ENCODE data around the gene FIGNL2. TPM values are rescaled to one million over a fixed set of nuclear protein-coding genes. Genes with fewer than 3 reads are reported as not detected.
A peak's percentile ranks its signal among the peaks of the same experiment; 100 is the strongest.
"Not testable (repeated sequence)": the region's sequence is repeated elsewhere in the genome, so short reads cannot be mapped to it uniquely, and the experiment has no call there.

FIGNL2 gene
- total and polyA plus RNA-seq, 7 donors: 0.01 to 0.20 (median 0.17) TPM

DNA sequence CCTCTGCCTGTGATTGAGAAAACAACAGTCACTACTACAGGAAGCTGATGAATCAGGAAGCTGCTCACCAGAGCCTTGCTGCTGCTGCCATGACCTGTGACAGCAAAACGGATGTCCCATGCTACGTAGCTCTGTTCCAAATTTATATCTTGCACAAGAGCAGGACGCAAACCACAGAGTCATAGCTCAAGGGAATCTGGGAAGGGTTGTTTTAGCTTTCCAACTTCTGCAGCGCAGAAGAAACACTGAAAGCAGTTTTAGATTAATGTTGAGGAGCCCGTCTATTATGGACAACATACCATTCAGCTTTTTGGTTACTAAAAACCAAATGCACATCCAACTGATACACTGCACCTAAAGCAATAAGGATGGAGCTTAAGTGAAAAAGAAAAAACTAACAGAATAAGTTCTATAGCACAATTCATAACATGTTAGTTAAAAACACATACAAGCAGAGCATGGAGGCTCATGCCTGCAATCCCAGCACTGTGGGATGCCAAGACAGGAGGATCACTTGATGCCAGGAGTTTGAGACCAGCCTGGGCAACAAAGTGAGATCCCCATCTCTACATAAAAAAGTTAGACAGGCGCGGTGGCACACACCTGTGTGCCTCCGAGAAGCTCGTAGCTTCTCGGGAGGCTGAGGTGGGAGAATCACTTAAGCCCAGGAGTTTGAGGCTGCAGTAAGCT is 37.6 kb upstream of the FIGNL2 start:
- Histone ChIP-seq H3K27me3 (ENCODE audit: insufficient read depth in 3 of 3, low read length in 2 of 3) (peaks cover 0 to 18% (median 0%) of the 10 kb centered on the region in 3 donors), H3K9me3 (no peaks in the 10 kb centered on the region), H3K4me3 (peak overlapping the region; percentile 3), H3K27ac (peak overlapping the region; percentile 54), H3K4me1 (peaks cover 12% of the 10 kb centered on the region), H3K36me3 (ENCODE audit: insufficient read depth in 1 of 2, low read depth in 1 of 2) (no peaks in the 10 kb centered on the region)
- TF ChIP-seq, protein P1, sequence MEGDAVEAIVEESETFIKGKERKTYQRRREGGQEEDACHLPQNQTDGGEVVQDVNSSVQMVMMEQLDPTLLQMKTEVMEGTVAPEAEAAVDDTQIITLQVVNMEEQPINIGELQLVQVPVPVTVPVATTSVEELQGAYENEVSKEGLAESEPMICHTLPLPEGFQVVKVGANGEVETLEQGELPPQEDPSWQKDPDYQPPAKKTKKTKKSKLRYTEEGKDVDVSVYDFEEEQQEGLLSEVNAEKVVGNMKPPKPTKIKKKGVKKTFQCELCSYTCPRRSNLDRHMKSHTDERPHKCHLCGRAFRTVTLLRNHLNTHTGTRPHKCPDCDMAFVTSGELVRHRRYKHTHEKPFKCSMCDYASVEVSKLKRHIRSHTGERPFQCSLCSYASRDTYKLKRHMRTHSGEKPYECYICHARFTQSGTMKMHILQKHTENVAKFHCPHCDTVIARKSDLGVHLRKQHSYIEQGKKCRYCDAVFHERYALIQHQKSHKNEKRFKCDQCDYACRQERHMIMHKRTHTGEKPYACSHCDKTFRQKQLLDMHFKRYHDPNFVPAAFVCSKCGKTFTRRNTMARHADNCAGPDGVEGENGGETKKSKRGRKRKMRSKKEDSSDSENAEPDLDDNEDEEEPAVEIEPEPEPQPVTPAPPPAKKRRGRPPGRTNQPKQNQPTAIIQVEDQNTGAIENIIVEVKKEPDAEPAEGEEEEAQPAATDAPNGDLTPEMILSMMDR (IDR thresholded peaks at IDR 0.05): no peak
- intact Hi-C loops (cut with DNase I): no loop called here
- peak; percentile 88 to 94 (median 90) for ATAC-seq
- WGBS, 3 donors: 56 to 58% (median 57%) methylated on average over 10 of the region's 10 CpGs
- DNase-seq: peak; percentile 70 to 86

DNA sequence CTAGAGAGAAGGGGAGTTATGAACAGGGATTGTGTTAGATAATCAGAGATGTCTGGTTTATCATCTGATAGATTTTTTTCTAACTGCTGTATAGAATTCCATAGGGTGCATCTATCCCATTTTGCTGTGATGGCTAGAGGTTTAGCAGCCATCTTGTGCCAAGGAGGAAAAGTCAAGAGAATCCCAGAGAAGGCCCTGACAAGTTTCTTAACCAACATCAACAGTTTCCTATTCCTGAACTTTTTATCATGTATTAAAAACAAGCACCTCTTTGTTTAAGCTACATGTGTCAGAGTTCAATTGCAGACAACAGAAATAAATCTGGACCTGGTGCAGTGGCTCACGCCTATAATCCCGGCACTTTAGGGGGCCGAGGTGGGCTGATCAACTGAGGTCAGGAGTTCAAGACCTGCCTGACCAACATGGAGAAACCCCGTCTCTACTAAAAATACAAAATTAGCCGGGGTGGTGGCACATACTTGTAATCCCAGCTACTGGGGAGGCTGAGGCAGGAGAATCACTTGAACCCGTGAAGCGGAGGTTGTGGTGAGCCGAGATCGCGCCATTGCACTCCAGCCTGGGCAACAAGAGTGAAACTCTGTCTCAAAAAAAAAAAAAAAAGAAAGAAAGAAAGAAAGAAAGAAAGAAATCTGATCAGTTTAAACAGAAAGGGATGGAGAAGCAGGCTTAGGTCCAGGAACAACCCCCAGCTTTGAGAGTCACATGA is 36.9 kb upstream of the FIGNL2 start:
- H3K36me3 ChIP-seq (ENCODE audit: insufficient read depth in 1 of 2, low read depth in 1 of 2); DNase-seq; intact Hi-C loops (cut with DNase I); H3K9me3 ChIP-seq; H3K4me3 ChIP-seq; ATAC-seq: not testable (repeated sequence)
- H3K27ac ChIP-seq: peak overlapping the region; percentile 57
- peaks cover 0 to 18% (median 0%) of the 10 kb centered on the region in 3 donors for H3K27me3 ChIP-seq (ENCODE audit: insufficient read depth in 3 of 3, low read length in 2 of 3)
- H3K4me1 ChIP-seq: peaks cover 12% of the 10 kb centered on the region
- 73 to 79% (median 78%) methylated on average over 10 of the region's 10 CpGs for WGBS, 3 donors

DNA sequence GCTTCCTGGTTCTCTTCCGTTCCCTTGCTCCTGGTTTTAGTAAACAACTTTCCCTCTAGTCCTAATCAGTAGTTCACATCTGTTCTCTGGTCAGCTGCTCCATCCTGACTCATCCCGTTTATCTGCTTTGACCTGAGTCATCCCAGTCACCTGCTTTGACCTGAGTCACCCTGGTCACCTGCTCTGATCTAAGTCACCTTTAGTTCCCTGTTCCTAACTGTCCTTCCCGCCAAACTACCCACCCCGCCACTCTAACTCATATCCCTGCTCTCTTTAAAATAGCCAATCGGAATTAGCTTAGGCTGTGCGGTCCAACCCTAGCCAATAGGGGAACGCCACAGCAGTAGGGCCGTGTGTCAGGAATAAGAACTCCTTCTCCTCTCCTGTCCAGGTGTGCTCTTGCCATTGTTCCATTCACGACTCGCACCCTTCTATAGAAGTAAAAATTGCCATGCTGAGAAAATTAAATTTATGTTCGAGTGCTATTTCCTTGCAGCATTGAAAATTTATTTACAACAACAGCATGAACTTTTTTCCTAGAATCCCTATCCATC is 36.2 kb upstream of the FIGNL2 start:
- H3K27me3 ChIP-seq (ENCODE audit: insufficient read depth in 3 of 3, low read length in 2 of 3): peaks cover 0 to 18% (median 0%) of the 10 kb centered on the region in 3 donors
- TF ChIP-seq, protein P1 (IDR thresholded peaks at IDR 0.05): no peak
- ATAC-seq (no peak), DNase-seq (no peak)
- no peaks in the 10 kb centered on the region for H3K36me3 ChIP-seq (ENCODE audit: insufficient read depth in 1 of 2, low read depth in 1 of 2)
- no peaks in the 10 kb centered on the region for H3K9me3 ChIP-seq
- no peak overlapping the region for H3K4me3 ChIP-seq
- intact Hi-C loops (cut with DNase I): no loop called here
- WGBS, 3 donors: 80 to 83% (median 83%) methylated on average over 11 of the region's 11 CpGs
- H3K4me1 ChIP-seq: peaks cover 12% of the 10 kb centered on the region
- no peak overlapping the region for H3K27ac ChIP-seq

DNA sequence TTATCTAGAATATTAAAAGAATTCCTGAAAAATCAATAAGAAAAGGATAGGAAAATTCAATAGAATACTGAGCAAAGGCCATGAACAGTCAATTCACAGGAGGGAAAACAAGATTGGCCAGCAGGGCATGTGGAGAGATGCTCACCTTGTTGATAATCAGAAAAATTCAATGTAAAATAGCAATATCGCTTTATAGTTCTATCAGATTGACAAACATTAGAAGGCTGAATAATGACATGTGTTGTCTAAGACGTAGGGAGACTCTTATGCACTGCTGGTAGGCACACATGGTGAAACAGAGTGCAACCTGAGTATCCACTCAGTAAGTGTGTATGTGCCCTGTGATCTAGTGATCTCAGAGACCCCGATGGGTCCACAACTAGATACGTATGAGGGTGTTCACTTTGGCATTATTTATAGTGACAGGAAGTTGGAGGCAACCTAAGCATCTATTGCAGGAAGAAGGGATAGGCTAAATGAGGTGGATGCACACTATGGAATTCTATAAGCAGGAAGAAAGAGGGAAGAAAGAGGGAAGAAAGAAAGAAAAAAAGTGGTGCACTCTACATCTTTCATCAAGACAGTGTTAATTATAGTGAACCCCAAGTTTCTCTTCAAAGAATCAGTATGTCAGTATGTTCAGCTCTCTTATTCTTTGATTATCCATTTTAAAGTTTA is 35.6 kb upstream of the FIGNL2 start:
- TF ChIP-seq, protein P1 (IDR thresholded peaks at IDR 0.05): no peak
- 61 to 74% (median 72%) methylated on average over 4 of the region's 4 CpGs for WGBS, 3 donors
- Histone ChIP-seq H3K9me3 (no peaks in the 10 kb centered on the region), H3K4me3 (no peak overlapping the region), H3K27me3 (ENCODE audit: insufficient read depth in 3 of 3, low read length in 2 of 3) (peaks cover 0 to 18% (median 0%) of the 10 kb centered on the region in 3 donors), H3K36me3 (ENCODE audit: insufficient read depth in 1 of 2, low read depth in 1 of 2) (no peaks in the 10 kb centered on the region), H3K4me1 (peaks cover 12% of the 10 kb centered on the region), H3K27ac (no peak overlapping the region)
- ATAC-seq (no peak), DNase-seq (no peak)
- intact Hi-C loops (cut with DNase I): no loop called here

DNA sequence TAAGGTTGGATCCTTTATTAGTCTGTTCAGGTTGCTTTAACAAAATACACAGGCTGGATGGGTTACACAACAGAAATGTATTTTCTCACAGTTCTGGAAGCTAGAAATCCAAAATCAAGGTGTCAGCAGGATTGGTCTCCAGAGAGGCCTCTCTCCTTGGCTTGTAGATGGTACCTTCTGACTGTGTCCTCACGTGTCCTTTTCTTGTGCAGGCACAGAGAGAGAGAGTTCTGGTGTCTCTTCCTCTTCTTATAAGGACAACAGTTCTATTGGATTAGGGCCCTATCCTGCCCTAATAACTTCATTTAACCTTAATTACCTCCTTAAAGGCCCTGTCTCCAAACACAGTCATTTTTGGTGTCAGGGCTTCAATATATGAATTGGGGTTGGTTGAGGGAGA is 34.8 kb upstream of the FIGNL2 start:
- DNase-seq (no peak), ATAC-seq (no peak)
- Histone ChIP-seq H3K27me3 (ENCODE audit: insufficient read depth in 3 of 3, low read length in 2 of 3) (peaks cover 0 to 13% (median 0%) of the 10 kb centered on the region in 3 donors), H3K27ac (no peak overlapping the region), H3K9me3 (no peaks in the 10 kb centered on the region), H3K36me3 (ENCODE audit: insufficient read depth in 1 of 2, low read depth in 1 of 2) (no peaks in the 10 kb centered on the region), H3K4me3 (no peak overlapping the region), H3K4me1 (peaks cover 12% of the 10 kb centered on the region)
- TF ChIP-seq, protein P1 (IDR thresholded peaks at IDR 0.05): no peak
- intact Hi-C loops (cut with DNase I): no loop called here
- 63 to 81% (median 68%) methylated on average over 1 of the region's 1 CpG for WGBS, 3 donors

Data from psoas muscle (tissue), 8 donors.